AG04450 (cell line): ENCODE results near the gene ZNF789. TPM values are rescaled to one million over a fixed set of nuclear protein-coding genes. Genes with fewer than 3 reads are reported as not detected.

Source experiments
- CTCF ChIA-PET: fragments of 300-600, 350-600 bp; formaldehyde crosslinking; extraction: SDS; loops from one replicate; lab custom pipeline; 2022; ENCODE audit warnings: antibody characterized with exemption, inconsistent platforms; lab: Charles Lee
- POLR2A ChIA-PET: fragments of 350-600 bp; formaldehyde crosslinking; extraction: SDS; loops from one replicate; lab custom pipeline; 2021; ENCODE audit warnings: antibody characterized with exemption, inconsistent platforms; lab: Yijun Ruan, JAX
- DNase-seq: peaks from one replicate; pipeline ENCODE4 v3.0.0-alpha.2; 2011; ENCODE audit warnings: low read depth, low spot score
- H3K27ac ChIP-seq: one replicate; pipeline ENCODE4 v1.5.1; 2012; ENCODE audit warnings: low read depth, low read length, control low read depth
- H3K27me3 ChIP-seq: one replicate; pipeline ENCODE4 v1.6.0; 2012; ENCODE audit warnings: low read length; ENCODE audit not compliant: control insufficient read depth, insufficient read depth
- H3K4me3 ChIP-seq: 2 replicates; pipeline ENCODE4 v1.5.1; 2011; ENCODE audit warnings: mild to moderate bottlenecking, low read depth, low read length, control low read depth
- H3K9me3 ChIP-seq: 2 replicates; pipeline ENCODE4 v1.5.1; 2012; ENCODE audit warnings: low read length; ENCODE audit not compliant: control insufficient read depth, insufficient read depth
- CTCF ChIP-seq: IDR thresholded peaks from 2 replicates; pipeline ENCODE4 v1.5.1; 2011; ENCODE audit warnings: low read depth, low read length, control low read depth, inconsistent platforms
- polyA plus RNA-seq: library from polyadenylated mRNA; depleted of rRNA; stranded (reverse); fragments of >200 nt; gene quantifications from 2 replicates; pipeline ENCODE4 v1.2.3, GENCODE V29; 2011

ZNF789 gene
- polyA plus RNA-seq, 1 experiment: 8.3 TPM

GRCh38 chr7:99452541-99452940, 20.1 kb upstream of the ZNF789 start:
- POLR2A ChIA-PET: no interaction called here
- TF ChIP-seq CTCF: no peak

GRCh38 chr7:99453105-99453504, 19.6 kb upstream of the ZNF789 start:
- H3K4me3 ChIP-seq: no peak overlapping the region
- H3K9me3 ChIP-seq: no peaks in the 10 kb centered on the region
- CTCF ChIA-PET: no interaction called here
- DNase-seq: no peak
- H3K27me3 ChIP-seq: no peaks in the 10 kb centered on the region
- no peak overlapping the region for H3K27ac ChIP-seq
- POLR2A ChIA-PET: no interaction called here
- TF ChIP-seq CTCF: no peak

More at GRCh38 chr7:99452541-99452940, 20.1 kb upstream of the ZNF789 start:
- H3K27ac ChIP-seq: no peak overlapping the region
- H3K4me3 ChIP-seq: no peak overlapping the region
- DNase-seq: no peak
- H3K27me3 ChIP-seq: no peaks in the 10 kb centered on the region
- no peaks in the 10 kb centered on the region for H3K9me3 ChIP-seq
- CTCF ChIA-PET: no interaction called here

GRCh38 chr7:99455874-99456273, 16.8 kb upstream of the ZNF789 start:
- ChIA-PET CTCF (no interaction called here), POLR2A (no interaction called here)
- no peaks in the 10 kb centered on the region for H3K9me3 ChIP-seq
- DNase-seq: no peak
- no peak overlapping the region for H3K4me3 ChIP-seq
- no peak overlapping the region for H3K27ac ChIP-seq
- no peak for TF ChIP-seq CTCF
- no peaks in the 10 kb centered on the region for H3K27me3 ChIP-seq

GRCh38 chr7:99456288-99456687, 16.4 kb upstream of the ZNF789 start:
- ChIA-PET CTCF (interaction anchor here (0.5 kb wide), 1 partner anchor 597 kb away, joined by 6 read pairs; no protein-coding TSS in a partner anchor), POLR2A (no interaction called here)
- TF ChIP-seq CTCF: no peak
- Histone ChIP-seq H3K27ac (no peak overlapping the region), H3K27me3 (no peaks in the 10 kb centered on the region), H3K4me3 (no peak overlapping the region), H3K9me3 (no peaks in the 10 kb centered on the region)
- DNase-seq: no peak

- no peak for TF ChIP-seq CTCF
- DNase-seq: no peak
- no peaks in the 10 kb centered on the region for H3K27me3 ChIP-seq
- H3K27ac ChIP-seq: no peak overlapping the region
- no peaks in the 10 kb centered on the region for H3K9me3 ChIP-seq
- CTCF ChIA-PET: no interaction called here
- POLR2A ChIA-PET: no interaction called here
- no peak overlapping the region for H3K4me3 ChIP-seq
Measured at GRCh38 chr7:99457050-99457649, 15.5 kb upstream of the ZNF789 start.
